ENCODE data around the gene ABCA9. TPM values are rescaled to one million over a fixed set of nuclear protein-coding genes. Genes with fewer than 3 reads are reported as not detected.

ABCA9 gene
- total RNA-seq, 1 experiment from 2014 or later: 0.05 TPM

GRCh38 chr17:69043098-69043734 is 17.5 kb downstream of the ABCA9 start:
- Histone ChIP-seq H3K36me3 (ENCODE audit: control insufficient read depth, insufficient read depth, low read length) (no peaks in the 10 kb centered on the region), H3K4me3 (ENCODE audit: low read depth in 2 of 2, low read length in 2 of 2) (no peak overlapping the region), H3K27me3 (ENCODE audit: control insufficient read depth, insufficient read depth, low read length) (no peaks in the 10 kb centered on the region), H3K9me3 (ENCODE audit: control insufficient read depth, insufficient read depth, low read depth, low read length) (no peaks in the 10 kb centered on the region), H3K27ac (ENCODE audit: low read length) (no peak overlapping the region), H3K4me1 (ENCODE audit: control insufficient read depth, insufficient read depth, low read length) (no peaks in the 10 kb centered on the region)
- no TSS peak for BruUV-seq (replicated peaks)
- POLR2A ChIA-PET: no interaction called here
- TF ChIP-seq, protein P1, sequence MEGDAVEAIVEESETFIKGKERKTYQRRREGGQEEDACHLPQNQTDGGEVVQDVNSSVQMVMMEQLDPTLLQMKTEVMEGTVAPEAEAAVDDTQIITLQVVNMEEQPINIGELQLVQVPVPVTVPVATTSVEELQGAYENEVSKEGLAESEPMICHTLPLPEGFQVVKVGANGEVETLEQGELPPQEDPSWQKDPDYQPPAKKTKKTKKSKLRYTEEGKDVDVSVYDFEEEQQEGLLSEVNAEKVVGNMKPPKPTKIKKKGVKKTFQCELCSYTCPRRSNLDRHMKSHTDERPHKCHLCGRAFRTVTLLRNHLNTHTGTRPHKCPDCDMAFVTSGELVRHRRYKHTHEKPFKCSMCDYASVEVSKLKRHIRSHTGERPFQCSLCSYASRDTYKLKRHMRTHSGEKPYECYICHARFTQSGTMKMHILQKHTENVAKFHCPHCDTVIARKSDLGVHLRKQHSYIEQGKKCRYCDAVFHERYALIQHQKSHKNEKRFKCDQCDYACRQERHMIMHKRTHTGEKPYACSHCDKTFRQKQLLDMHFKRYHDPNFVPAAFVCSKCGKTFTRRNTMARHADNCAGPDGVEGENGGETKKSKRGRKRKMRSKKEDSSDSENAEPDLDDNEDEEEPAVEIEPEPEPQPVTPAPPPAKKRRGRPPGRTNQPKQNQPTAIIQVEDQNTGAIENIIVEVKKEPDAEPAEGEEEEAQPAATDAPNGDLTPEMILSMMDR (IDR thresholded peaks at IDR 0.05): no peak
- TF ChIP-seq SIN3A (IDR thresholded peaks at IDR 0.05; ENCODE audit: borderline replicate concordance, insufficient read depth, low read depth, low read length): no peak
- TF ChIP-seq, protein P2, sequence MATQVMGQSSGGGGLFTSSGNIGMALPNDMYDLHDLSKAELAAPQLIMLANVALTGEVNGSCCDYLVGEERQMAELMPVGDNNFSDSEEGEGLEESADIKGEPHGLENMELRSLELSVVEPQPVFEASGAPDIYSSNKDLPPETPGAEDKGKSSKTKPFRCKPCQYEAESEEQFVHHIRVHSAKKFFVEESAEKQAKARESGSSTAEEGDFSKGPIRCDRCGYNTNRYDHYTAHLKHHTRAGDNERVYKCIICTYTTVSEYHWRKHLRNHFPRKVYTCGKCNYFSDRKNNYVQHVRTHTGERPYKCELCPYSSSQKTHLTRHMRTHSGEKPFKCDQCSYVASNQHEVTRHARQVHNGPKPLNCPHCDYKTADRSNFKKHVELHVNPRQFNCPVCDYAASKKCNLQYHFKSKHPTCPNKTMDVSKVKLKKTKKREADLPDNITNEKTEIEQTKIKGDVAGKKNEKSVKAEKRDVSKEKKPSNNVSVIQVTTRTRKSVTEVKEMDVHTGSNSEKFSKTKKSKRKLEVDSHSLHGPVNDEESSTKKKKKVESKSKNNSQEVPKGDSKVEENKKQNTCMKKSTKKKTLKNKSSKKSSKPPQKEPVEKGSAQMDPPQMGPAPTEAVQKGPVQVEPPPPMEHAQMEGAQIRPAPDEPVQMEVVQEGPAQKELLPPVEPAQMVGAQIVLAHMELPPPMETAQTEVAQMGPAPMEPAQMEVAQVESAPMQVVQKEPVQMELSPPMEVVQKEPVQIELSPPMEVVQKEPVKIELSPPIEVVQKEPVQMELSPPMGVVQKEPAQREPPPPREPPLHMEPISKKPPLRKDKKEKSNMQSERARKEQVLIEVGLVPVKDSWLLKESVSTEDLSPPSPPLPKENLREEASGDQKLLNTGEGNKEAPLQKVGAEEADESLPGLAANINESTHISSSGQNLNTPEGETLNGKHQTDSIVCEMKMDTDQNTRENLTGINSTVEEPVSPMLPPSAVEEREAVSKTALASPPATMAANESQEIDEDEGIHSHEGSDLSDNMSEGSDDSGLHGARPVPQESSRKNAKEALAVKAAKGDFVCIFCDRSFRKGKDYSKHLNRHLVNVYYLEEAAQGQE (IDR thresholded peaks at IDR 0.05; ENCODE audit: insufficient read depth in 1 of 2, low read depth in 2 of 2, low read length in 1 of 2): no peak
- TF ChIP-seq POLR2AphosphoS5 (IDR thresholded peaks at IDR 0.05; ENCODE audit: low read depth, low read length): no peak
- no peak for TF ChIP-seq TCF7L2 (IDR thresholded peaks at IDR 0.05; ENCODE audit: low read depth, low read length)
- intact Hi-C loops (cut with micrococcal nuclease; ENCODE audit: unreplicated experiment) (no loop called here), in situ Hi-C loops (cut with HindIII; ENCODE audit: low pct_unique_long_range_greater_than_20kb, low sequenced_read_pairs) (no loop called here)
- no peak for ATAC-seq
- no peak for DNase-seq (ENCODE audit: low read depth, low spot score)
- CTCF ChIA-PET: no interaction called here

GRCh38 chr17:69042308-69042707 is 18.4 kb downstream of the ABCA9 start:
- H3K27me3 ChIP-seq (ENCODE audit: control insufficient read depth, insufficient read depth, low read length): no peaks in the 10 kb centered on the region
- TF ChIP-seq POLR2AphosphoS5 (IDR thresholded peaks at IDR 0.05; ENCODE audit: low read depth, low read length) (no peak), TCF7L2 (IDR thresholded peaks at IDR 0.05; ENCODE audit: low read depth, low read length) (no peak), SIN3A (IDR thresholded peaks at IDR 0.05; ENCODE audit: borderline replicate concordance, insufficient read depth, low read depth, low read length) (no peak)
- TF ChIP-seq, protein P2 (IDR thresholded peaks at IDR 0.05; ENCODE audit: insufficient read depth in 1 of 2, low read depth in 2 of 2, low read length in 1 of 2): no peak
- TF ChIP-seq, protein P1 (IDR thresholded peaks at IDR 0.05): no peak
- BruUV-seq (replicated peaks): no TSS peak
- CTCF ChIA-PET: no interaction called here
- no peak overlapping the region for H3K4me3 ChIP-seq (ENCODE audit: low read depth in 2 of 2, low read length in 2 of 2)
- no peak for ATAC-seq
- H3K36me3 ChIP-seq (ENCODE audit: control insufficient read depth, insufficient read depth, low read length): no peaks in the 10 kb centered on the region
- in situ Hi-C loops (cut with HindIII; ENCODE audit: low pct_unique_long_range_greater_than_20kb, low sequenced_read_pairs) (no loop called here), intact Hi-C loops (cut with micrococcal nuclease; ENCODE audit: unreplicated experiment) (no loop called here)
- DNase-seq (ENCODE audit: low read depth, low spot score): no peak
- no peak overlapping the region for H3K27ac ChIP-seq (ENCODE audit: low read length)
- H3K4me1 ChIP-seq (ENCODE audit: control insufficient read depth, insufficient read depth, low read length): no peaks in the 10 kb centered on the region
- no peaks in the 10 kb centered on the region for H3K9me3 ChIP-seq (ENCODE audit: control insufficient read depth, insufficient read depth, low read depth, low read length)
- POLR2A ChIA-PET: no interaction called here
